ENCODE measurements around the gene MUC4.

- TF ChIP-seq, protein P1, sequence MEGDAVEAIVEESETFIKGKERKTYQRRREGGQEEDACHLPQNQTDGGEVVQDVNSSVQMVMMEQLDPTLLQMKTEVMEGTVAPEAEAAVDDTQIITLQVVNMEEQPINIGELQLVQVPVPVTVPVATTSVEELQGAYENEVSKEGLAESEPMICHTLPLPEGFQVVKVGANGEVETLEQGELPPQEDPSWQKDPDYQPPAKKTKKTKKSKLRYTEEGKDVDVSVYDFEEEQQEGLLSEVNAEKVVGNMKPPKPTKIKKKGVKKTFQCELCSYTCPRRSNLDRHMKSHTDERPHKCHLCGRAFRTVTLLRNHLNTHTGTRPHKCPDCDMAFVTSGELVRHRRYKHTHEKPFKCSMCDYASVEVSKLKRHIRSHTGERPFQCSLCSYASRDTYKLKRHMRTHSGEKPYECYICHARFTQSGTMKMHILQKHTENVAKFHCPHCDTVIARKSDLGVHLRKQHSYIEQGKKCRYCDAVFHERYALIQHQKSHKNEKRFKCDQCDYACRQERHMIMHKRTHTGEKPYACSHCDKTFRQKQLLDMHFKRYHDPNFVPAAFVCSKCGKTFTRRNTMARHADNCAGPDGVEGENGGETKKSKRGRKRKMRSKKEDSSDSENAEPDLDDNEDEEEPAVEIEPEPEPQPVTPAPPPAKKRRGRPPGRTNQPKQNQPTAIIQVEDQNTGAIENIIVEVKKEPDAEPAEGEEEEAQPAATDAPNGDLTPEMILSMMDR (IDR thresholded peaks at IDR 0.05): no peak
- TF ChIP-seq TCF7L2 (IDR thresholded peaks at IDR 0.05; ENCODE audit: low read depth, low read length) (no peak), POLR2AphosphoS5 (IDR thresholded peaks at IDR 0.05; ENCODE audit: low read depth, low read length) (no peak), REST (IDR thresholded peaks at IDR 0.05; ENCODE audit: insufficient read depth in 1 of 2, low read depth in 2 of 2, low read length in 1 of 2) (no peak), SIN3A (IDR thresholded peaks at IDR 0.05; ENCODE audit: borderline replicate concordance, insufficient read depth, low read depth, low read length) (no peak)
Measured at GRCh38 chr3:195732940-195733339, 78.8 kb downstream of the MUC4 start.
